GM19238 (cell line): ENCODE measurements around the gene FGF18.
"Not testable (repeated sequence)": the region's sequence is repeated elsewhere in the genome, so short reads cannot be mapped to it uniquely, and the experiment has no call there.

Experiments
- DNase-seq: peaks from one replicate; pipeline ENCODE4 v3.0.0; 2011; ENCODE audit warnings: low spot score; ENCODE audit not compliant: insufficient read length

The FGF18 gene

DNA sequence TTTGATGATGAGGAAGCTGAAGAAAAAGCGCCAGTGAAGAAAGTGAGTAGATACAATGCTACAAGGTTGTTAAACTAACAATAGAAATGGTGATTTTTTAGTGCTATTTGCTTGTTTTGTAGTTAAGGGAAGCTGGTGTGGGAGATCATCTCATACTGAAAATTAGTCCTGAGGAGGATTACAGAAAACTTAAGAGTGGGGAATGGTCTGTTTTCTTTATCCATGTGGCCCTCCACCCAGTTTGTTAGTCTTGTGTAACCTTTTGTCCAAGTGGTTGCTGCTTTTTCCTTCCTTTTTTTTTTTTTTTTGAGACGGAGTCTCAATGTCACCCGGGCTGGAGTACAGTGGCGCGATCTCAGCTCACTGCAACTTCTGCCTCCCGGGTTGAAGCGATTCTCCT is 19.3 kb upstream of the FGF18 start:
- DNase-seq = no peak

DNA sequence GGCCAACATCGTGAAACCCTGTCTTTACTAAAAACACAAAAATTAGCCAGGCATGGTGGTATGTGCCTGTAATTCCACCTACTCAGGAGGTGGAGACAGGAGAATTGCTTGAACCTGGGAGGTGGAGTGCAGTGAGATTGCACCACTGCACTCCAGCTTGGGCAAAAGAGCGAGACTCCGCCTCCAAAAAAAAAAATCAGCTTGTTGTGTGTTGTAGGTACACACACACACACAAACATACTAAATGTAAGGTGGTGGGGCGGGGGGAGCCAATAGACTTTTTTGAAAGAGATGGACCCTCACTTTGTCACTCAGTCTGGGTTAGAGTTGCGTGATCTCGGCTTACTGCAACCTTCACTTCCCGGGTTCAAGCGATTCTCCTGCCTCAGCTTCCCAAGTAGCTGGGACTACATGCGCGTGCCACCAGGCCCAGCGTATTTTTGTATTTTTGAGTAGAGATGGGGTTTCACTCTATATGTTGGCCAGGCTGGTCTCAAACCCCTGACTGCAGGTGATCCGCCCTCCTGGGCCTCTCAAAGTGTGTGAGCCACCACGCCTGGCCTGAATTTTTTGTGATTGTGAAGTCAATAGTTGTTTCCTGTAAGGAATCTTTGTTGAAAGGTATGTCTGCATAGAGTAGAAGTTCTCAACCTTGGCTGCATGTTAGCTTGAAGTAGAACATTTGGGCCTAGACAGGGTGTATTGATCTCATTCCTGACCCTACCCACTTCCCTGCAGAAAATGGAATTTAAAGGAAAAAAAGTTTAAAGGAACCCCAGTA is 18.1 kb upstream of the FGF18 start:
- no peak for DNase-seq

DNA sequence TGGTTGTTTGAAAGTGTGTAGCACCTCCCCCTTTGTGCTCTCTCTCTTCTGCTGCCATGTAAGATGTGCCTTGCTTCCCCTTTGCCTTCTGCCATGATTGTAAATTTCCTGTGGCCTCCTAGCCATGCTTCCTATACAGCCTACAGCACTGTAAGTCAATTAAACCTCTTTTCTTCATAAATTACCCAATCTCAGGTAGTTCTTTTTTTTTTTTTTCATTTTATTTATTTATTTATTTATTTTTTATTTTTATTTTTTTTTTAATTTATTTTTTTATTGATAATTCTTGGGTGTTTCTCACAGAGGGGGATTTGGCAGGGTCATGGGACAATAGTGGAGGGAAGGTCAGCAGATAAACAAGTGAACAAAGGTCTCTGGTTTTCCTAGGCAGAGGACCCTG is 16.7 kb upstream of the FGF18 start:
- DNase-seq = not testable (repeated sequence)

GRCh38 chr5:171405615-171406014 is 13.8 kb upstream of the FGF18 start:
- no peak for DNase-seq

GRCh38 chr5:171407234-171407633 is 12.2 kb upstream of the FGF18 start:
- no peak for DNase-seq

GRCh38 chr5:171409164-171410136 is 10.0 kb upstream of the FGF18 start:
- no peak for DNase-seq

GRCh38 chr5:171410181-171410580 is 9.3 kb upstream of the FGF18 start:
- DNase-seq = no peak

GRCh38 chr5:171412186-171412585 is 7.3 kb upstream of the FGF18 start:
- DNase-seq = no peak

DNA sequence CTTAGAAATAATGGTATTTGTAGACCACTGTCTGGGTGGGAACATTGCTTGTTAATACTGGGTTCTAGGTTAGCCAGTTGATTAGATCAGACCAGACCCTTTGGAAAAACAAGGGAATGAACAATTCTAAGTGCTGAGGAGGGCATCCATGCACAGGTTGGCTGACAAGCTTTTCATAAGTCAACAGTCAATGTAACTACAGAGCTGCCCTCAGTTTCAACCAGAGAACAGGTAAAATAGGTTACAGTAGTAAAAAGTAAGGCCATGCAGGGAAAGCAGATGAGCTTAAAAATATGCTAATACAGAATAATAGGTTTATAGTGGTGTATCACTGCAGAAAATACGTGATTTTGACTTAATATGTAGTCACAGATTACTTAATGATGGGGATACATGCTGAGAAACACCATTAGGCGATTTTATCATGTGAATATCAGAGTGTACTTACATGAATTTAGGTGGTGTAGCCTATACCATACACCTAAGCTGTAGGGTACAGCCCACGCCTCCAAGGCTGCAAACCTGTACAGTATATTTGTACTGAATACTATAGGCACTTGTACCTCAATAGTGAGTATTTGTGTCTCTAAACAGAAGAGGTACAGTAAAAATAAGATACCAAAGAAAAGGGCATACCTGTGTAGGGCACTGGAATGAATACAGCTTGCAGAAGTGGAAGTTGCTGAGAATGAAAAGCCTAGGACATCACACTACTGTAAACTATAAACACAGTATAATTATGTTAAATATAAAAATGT is 6.1 kb upstream of the FGF18 start:
- no peak for DNase-seq

DNA sequence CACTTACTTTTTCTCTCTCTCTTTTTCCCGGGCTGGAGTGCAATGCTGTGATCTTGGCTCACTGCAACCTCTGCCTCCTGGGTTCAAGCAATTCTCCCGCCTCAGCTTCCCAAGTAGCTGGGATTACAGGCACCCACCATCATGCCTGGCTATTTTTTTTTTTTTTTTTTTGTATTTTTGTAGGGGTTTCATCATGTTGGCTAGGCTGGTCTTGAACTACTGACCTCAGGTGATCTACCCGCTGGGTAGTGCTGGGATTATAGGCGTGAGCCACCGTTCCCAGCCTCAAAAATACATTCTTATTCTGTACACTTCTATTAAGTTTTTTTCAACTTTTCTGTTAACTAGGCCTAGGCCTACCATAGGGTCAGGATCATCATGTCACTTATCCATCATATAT is 5.5 kb upstream of the FGF18 start:
- not testable (repeated sequence) for DNase-seq

GRCh38 chr5:171415115-171415730 is 4.2 kb upstream of the FGF18 start:
- DNase-seq = no peak

GRCh38 chr5:171416160-171417049 is 3.0 kb upstream of the FGF18 start:
- no peak for DNase-seq

DNA sequence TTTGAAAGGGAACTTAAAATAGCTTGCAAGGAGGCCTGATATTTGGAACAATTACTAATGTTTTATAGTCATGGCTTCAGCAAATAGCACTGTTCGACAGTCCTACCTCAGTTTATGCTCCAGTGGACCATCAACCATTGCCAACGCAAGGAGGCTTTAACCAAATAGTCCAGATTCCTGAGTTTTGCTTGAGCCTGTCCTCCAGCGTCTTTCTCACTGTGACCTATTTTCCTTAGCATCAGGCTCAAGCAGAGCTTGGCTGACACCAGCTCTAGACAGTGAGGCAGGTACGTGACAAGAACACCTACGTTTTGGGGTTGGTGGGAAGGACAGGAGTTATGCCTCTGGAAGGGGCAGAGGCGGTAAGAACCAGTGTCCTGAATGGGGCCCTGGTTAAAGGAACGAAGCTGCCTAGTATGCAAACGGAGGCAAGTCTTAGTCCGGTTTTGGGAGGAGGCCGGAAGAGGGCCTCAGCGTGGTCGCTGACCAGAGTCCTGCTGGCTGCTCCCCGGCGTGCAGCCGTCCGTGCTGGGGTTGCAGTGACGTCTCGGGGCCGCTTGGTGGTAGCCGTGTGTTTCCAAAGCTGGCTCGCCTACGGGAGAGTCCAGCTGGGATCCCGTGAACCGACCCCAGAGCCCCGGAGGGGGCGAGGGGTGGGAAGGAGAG is 998 bp upstream of the FGF18 start:
- peak; percentile 85 for DNase-seq

- DNase-seq = peak; percentile 40
These were observed 412 bp downstream of the FGF18 start for GRCh38 chr5:171419688-171420430.

GRCh38 chr5:171420431-171421241 is 1.2 kb downstream of the FGF18 start:
- no peak for DNase-seq

DNA sequence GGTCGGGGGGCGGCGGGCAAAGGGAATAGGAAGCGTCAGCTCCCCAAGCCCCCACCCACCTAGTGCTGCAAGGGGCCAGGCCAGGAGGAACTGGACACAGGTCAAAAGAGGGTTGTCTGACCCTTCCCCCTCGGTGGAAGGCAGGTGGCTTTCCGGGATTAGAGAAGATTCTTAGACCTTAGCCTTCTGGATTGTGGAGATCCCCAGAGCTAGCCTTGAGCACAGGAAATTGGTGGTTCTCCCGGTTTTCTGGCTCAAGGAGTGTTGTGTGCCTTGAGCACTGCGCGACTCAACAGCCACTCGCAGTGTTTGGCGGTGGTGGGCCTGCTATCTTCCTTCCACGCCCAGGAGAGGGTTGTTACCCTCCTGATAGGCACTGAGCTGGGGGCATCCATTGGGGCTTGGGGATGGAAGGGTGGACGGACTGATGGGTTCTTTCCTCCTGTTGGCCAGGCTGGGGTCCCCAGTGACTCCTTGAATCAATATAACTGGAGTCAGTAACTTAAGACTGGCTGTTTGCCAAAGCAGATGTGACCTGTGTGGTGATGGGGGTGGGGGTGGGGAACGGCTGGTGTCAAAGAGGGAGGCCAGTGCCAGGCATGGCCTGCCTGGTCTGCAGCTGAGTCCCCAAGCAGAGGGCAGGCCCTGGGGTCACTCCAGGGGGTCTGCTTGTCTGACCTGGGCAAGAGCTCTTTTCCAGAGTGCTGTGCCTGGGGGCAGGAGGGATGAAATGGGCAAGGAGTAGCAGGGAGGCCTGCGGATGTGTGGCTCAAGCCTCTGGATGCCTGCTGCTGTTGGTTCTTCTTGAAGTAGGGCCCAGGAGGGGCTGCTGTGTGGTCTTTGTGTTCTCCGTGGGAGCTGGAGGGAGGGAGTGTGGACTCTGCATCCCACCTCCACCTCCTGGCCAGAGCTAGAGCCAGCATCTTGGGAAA is 2.1 kb downstream of the FGF18 start:
- DNase-seq = no peak

- DNase-seq = no peak
These were observed 3.0 kb downstream of the FGF18 start for GRCh38 chr5:171422495-171422894.
